HepG2 (cell line): ENCODE measurements around the gene NME7.

Experiments
- ATF2 ChIP-seq: sonication (generic); formaldehyde crosslinking; IDR thresholded peaks from 2 replicates; pipeline ENCODE4 v1.4.0; 2020; ENCODE audit warnings: missing genetic modification reagents
- CTCF ChIP-seq: sonication (generic); formaldehyde crosslinking; IDR thresholded peaks from 2 replicates; pipeline ENCODE4 v1.5.0; 2020; ENCODE audit warnings: mild to moderate bottlenecking, missing genetic modification reagents, moderate library complexity
- EP300 ChIP-seq, 3 experiments: sonication (generic) in 1 of 3; formaldehyde crosslinking in 1 of 3; IDR thresholded peaks; 2 replicates each; pipeline versions ENCODE4 v1.5.1 to v1.6.1; 2011 to 2020; ENCODE audit warnings: low read depth in 2 of 3, low read length in 2 of 3, borderline replicate concordance in 1 of 3, improper control_type of control experiment in 1 of 3, mild to moderate bottlenecking in 1 of 3, missing genetic modification reagents in 1 of 3, moderate library complexity in 1 of 3
- FOSL1 ChIP-seq: sonication (generic); formaldehyde crosslinking; IDR thresholded peaks from 2 replicates; pipeline ENCODE4 v1.9.0; 2021; ENCODE audit warnings: missing genetic modification reagents, borderline replicate concordance
- IKZF1 ChIP-seq: fragments of 450-650 bp; IDR thresholded peaks from 2 replicates; pipeline ENCODE4 v1.7.1; 2016
- MEF2D ChIP-seq: sonication (generic); formaldehyde crosslinking; IDR thresholded peaks from 2 replicates; pipeline ENCODE4 v1.5.1; 2020; ENCODE audit warnings: mild to moderate bottlenecking, missing genetic modification reagents
- MLX ChIP-seq: IDR thresholded peaks from 2 replicates; pipeline ENCODE4 v1.6.1; 2016
- NFRKB ChIP-seq: fragments of 450-650 bp; IDR thresholded peaks from 2 replicates; pipeline ENCODE4 v1.6.1; 2017
- RBAK ChIP-seq: sonication (generic); formaldehyde crosslinking; IDR thresholded peaks from 2 replicates; pipeline ENCODE4 v1.5.1; 2020; ENCODE audit warnings: mild to moderate bottlenecking, missing genetic modification reagents
- ZBTB4 ChIP-seq: sonication (generic); formaldehyde crosslinking; IDR thresholded peaks from 2 replicates; pipeline ENCODE4 v1.4.0; 2020; ENCODE audit warnings: missing genetic modification reagents, mild to moderate bottlenecking, borderline replicate concordance
- ZNF350 ChIP-seq: sonication (generic); formaldehyde crosslinking; IDR thresholded peaks from 2 replicates; pipeline ENCODE4 v1.4.0; 2020; ENCODE audit warnings: mild to moderate bottlenecking, low read depth, missing genetic modification reagents, borderline replicate concordance
- ZNF383 ChIP-seq: sonication (generic); formaldehyde crosslinking; IDR thresholded peaks from 2 replicates; pipeline ENCODE4 v1.4.0; 2020; ENCODE audit warnings: missing genetic modification reagents, mild to moderate bottlenecking, borderline replicate concordance
- ZNF431 ChIP-seq: sonication (generic); formaldehyde crosslinking; IDR thresholded peaks from 2 replicates; pipeline ENCODE4 v1.9.0; 2022; ENCODE audit warnings: missing genetic modification reagents, low read depth, mild to moderate bottlenecking, borderline replicate concordance
- ZNF619 ChIP-seq: sonication (generic); formaldehyde crosslinking; IDR thresholded peaks from 2 replicates; pipeline ENCODE4 v1.4.0; 2020; ENCODE audit warnings: mild to moderate bottlenecking, missing genetic modification reagents

GRCh38 chr1:169327875-169328274, 39.7 kb downstream of the NME7 start:
- no peak for TF ChIP-seq ATF2
- no peak for TF ChIP-seq IKZF1
- no peak for TF ChIP-seq MEF2D (CRISPR knock-in tag)
- TF ChIP-seq NFRKB, result no peak
- TF ChIP-seq FOSL1 (CRISPR knock-in tag), result no peak
- TF ChIP-seq ZNF619, result no peak
- TF ChIP-seq ZNF431 (CRISPR knock-in tag), result no peak
- no peak for TF ChIP-seq ZNF383 (CRISPR knock-in tag)
- no peak for TF ChIP-seq ZBTB4
- no peak for TF ChIP-seq RBAK (CRISPR knock-in tag)
- TF ChIP-seq CTCF (CRISPR knock-in tag), result no peak
- no peak for TF ChIP-seq ZNF350 (CRISPR knock-in tag)
- no peak for TF ChIP-seq MLX (CRISPR knock-in tag)
- no peak for TF ChIP-seq EP300 (IDR thresholded peaks at IDR 0.05; ENCODE audit: low read depth in 2 of 2, low read length in 2 of 2)
- no peak for TF ChIP-seq EP300 (CRISPR knock-in tag; IDR thresholded peaks at IDR 0.05; ENCODE audit: borderline replicate concordance)
